ENCODE results near the gene MAN1A1.
A peak's percentile ranks its signal among the peaks of the same experiment; 100 is the strongest.

The MAN1A1 gene

DNA sequence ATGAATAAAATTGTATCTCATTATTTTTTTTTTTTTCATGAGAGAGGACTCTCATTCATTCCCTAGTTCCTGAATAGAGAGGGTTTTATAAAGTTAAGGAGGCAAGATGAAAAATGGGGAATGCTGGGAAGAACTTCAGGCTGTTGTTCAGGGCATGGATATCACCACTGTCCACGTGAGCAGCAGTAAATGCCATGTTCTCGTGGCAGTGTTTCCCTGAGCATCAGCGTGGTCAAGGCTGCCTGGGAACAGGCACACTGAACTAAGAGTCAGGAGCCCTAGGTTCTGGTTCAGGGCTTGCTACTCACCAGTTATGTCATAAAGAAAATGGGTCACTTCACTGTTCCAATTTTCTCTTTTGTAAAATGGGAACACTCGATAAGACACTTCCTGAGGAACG lies 93.2 kb downstream of the MAN1A1 start:
- Histone ChIP-seq H3K36me3 (ENCODE audit: control insufficient read depth, insufficient read depth, low read length) (no peaks in the 10 kb centered on the region), H3K27ac (ENCODE audit: low read depth, low read length, severe bottlenecking) (no peak overlapping the region), H3K4me3 (ENCODE audit: extremely low read depth, insufficient read depth, low read length, poor library complexity, severe bottlenecking) (no peak overlapping the region), H3K9me3 (ENCODE audit: control insufficient read depth, low read length) (no peaks in the 10 kb centered on the region), H3K4me1 (ENCODE audit: control insufficient read depth, insufficient read depth, low read length, poor library complexity, severe bottlenecking) (no peaks in the 10 kb centered on the region)
- 94 to 97% methylated on average over 3 to 5 of the region's 5 CpGs for WGBS, 2 experiments (ENCODE audit: insufficient coverage in 2 of 2)

GRCh38 chr6:119255492-119255891 lies 94.1 kb downstream of the MAN1A1 start:
- no peaks in the 10 kb centered on the region for H3K36me3 ChIP-seq (ENCODE audit: control insufficient read depth, insufficient read depth, low read length)
- H3K9me3 ChIP-seq (ENCODE audit: control insufficient read depth, low read length) = no peaks in the 10 kb centered on the region
- H3K4me3 ChIP-seq (ENCODE audit: extremely low read depth, insufficient read depth, low read length, poor library complexity, severe bottlenecking) = no peak overlapping the region
- WGBS, 2 experiments (ENCODE audit: insufficient coverage in 2 of 2) = 80% methylated on average over 1 of the region's 3 CpGs; no CpG with 5 or more reads in 1 of the 2 experiments
- H3K27ac ChIP-seq (ENCODE audit: low read depth, low read length, severe bottlenecking) = no peak overlapping the region
- H3K4me1 ChIP-seq (ENCODE audit: control insufficient read depth, insufficient read depth, low read length, poor library complexity, severe bottlenecking) = no peaks in the 10 kb centered on the region

GRCh38 chr6:119250036-119250435 lies 99.5 kb downstream of the MAN1A1 start:
- Histone ChIP-seq H3K4me1 (ENCODE audit: control insufficient read depth, insufficient read depth, low read length, poor library complexity, severe bottlenecking) (no peaks in the 10 kb centered on the region), H3K36me3 (ENCODE audit: control insufficient read depth, insufficient read depth, low read length) (peaks cover 17% of the 10 kb centered on the region), H3K9me3 (ENCODE audit: control insufficient read depth, low read length) (no peaks in the 10 kb centered on the region), H3K27ac (ENCODE audit: low read depth, low read length, severe bottlenecking) (no peak overlapping the region), H3K4me3 (ENCODE audit: extremely low read depth, insufficient read depth, low read length, poor library complexity, severe bottlenecking) (no peak overlapping the region)
- WGBS, 2 experiments (ENCODE audit: insufficient coverage in 2 of 2) = 87 to 92% methylated on average over 2 of the region's 2 CpGs

GRCh38 chr6:119249319-119249718 lies 100.2 kb downstream of the MAN1A1 start:
- Histone ChIP-seq H3K36me3 (ENCODE audit: control insufficient read depth, insufficient read depth, low read length) (peaks cover 17% of the 10 kb centered on the region), H3K4me1 (ENCODE audit: control insufficient read depth, insufficient read depth, low read length, poor library complexity, severe bottlenecking) (no peaks in the 10 kb centered on the region), H3K27ac (ENCODE audit: low read depth, low read length, severe bottlenecking) (no peak overlapping the region), H3K9me3 (ENCODE audit: control insufficient read depth, low read length) (no peaks in the 10 kb centered on the region), H3K4me3 (ENCODE audit: extremely low read depth, insufficient read depth, low read length, poor library complexity, severe bottlenecking) (no peak overlapping the region)
- 92 to 94% methylated on average over 2 to 4 of the region's 4 CpGs for WGBS, 2 experiments (ENCODE audit: insufficient coverage in 2 of 2)

- Histone ChIP-seq H3K9me3 (ENCODE audit: control insufficient read depth, low read length) (no peaks in the 10 kb centered on the region), H3K4me3 (ENCODE audit: extremely low read depth, insufficient read depth, low read length, poor library complexity, severe bottlenecking) (no peak overlapping the region), H3K4me1 (ENCODE audit: control insufficient read depth, insufficient read depth, low read length, poor library complexity, severe bottlenecking) (no peaks in the 10 kb centered on the region), H3K36me3 (ENCODE audit: control insufficient read depth, insufficient read depth, low read length) (peaks cover 17% of the 10 kb centered on the region), H3K27ac (ENCODE audit: low read depth, low read length, severe bottlenecking) (no peak overlapping the region)
- WGBS, 2 experiments (ENCODE audit: insufficient coverage in 2 of 2) = no CpG with 5 or more reads among the region's 3 CpGs
Measured at GRCh38 chr6:119247504-119247903, 102.1 kb downstream of the MAN1A1 start.

DNA sequence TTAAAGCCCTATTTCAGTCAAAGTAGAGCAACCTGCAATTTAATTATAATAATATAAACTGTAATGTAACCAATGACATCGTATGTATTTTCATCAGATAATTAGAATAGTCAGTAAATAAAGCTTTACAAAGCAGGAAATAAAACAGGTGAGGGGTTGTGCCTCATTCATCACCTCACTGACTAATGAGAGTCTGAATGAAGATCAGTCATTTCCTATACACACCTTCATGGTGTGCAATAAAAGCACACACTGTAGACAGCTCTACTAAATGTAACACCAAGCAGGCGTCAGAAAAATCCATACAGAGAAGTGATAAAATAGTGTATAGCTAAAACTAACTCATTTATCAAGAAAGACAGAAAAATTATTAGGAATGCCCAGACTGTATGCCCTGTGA lies 105.9 kb downstream of the MAN1A1 start:
- Histone ChIP-seq H3K36me3 (ENCODE audit: control insufficient read depth, insufficient read depth, low read length) (peaks cover 22% of the 10 kb centered on the region), H3K27ac (ENCODE audit: low read depth, low read length, severe bottlenecking) (no peak overlapping the region), H3K9me3 (ENCODE audit: control insufficient read depth, low read length) (no peaks in the 10 kb centered on the region), H3K4me1 (ENCODE audit: control insufficient read depth, insufficient read depth, low read length, poor library complexity, severe bottlenecking) (peaks cover 6% of the 10 kb centered on the region), H3K4me3 (ENCODE audit: extremely low read depth, insufficient read depth, low read length, poor library complexity, severe bottlenecking) (no peak overlapping the region)
- no CpG with 5 or more reads among the region's 2 CpGs for WGBS, 2 experiments (ENCODE audit: insufficient coverage in 2 of 2)

DNA sequence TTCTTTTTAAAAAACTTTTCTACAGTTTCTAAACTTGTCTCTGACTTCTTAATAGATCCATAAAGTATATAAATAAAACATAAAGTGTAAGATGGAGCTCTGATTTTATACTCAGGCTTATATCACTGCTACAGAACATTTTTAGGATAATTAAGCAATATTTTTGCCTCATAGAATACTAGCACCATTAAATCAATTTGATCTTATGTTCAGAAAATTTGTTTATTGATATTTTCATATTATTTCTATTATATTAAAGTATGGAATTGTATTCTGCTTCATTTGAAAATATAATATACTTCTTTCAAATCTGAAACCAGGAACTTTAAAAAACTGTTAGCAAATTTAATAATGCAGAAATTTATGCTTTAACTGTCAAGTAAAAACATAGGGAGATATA lies 106.5 kb downstream of the MAN1A1 start:
- H3K27ac ChIP-seq (ENCODE audit: low read depth, low read length, severe bottlenecking) = no peak overlapping the region
- H3K4me1 ChIP-seq (ENCODE audit: control insufficient read depth, insufficient read depth, low read length, poor library complexity, severe bottlenecking) = peaks cover 6% of the 10 kb centered on the region
- H3K36me3 ChIP-seq (ENCODE audit: control insufficient read depth, insufficient read depth, low read length) = peaks cover 22% of the 10 kb centered on the region
- no peaks in the 10 kb centered on the region for H3K9me3 ChIP-seq (ENCODE audit: control insufficient read depth, low read length)
- H3K4me3 ChIP-seq (ENCODE audit: extremely low read depth, insufficient read depth, low read length, poor library complexity, severe bottlenecking) = no peak overlapping the region

DNA sequence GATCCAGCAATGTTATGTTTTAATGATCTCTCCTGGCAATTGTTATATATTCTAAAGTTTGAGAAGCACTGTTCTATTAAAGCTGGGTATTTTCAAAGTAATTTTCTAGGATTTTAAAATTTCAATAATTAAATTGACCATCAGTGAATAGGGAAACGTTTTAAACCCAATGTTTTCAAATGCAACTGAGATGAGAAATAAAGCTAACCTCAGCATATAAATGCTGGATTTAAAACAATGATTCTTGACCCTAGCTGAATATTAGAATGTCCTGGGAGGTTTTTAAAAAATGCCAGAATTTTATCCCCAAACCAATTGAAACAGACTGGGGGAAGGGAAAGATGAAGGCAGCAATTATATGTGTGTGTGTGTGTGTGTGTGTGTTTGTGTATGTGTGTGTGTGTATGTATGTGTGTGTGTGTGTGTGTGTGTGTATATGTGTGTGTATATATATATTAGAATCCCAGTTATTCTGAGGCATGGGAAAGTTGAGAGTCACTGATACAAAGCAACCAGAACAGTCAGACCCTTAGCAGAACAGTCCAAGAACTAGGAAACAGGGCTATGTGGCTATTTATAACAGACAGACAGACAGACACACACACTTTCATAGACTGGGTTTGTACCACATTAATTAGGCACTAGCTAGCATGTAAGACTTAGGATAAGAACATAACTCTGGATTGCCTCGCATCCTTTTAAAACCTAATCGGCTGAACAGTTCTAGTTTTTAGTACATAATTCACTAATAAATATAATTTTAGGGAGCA lies 107.8 kb downstream of the MAN1A1 start:
- Histone ChIP-seq H3K9me3 (ENCODE audit: control insufficient read depth, low read length) (no peaks in the 10 kb centered on the region), H3K36me3 (ENCODE audit: control insufficient read depth, insufficient read depth, low read length) (peaks cover 13% of the 10 kb centered on the region), H3K4me1 (ENCODE audit: control insufficient read depth, insufficient read depth, low read length, poor library complexity, severe bottlenecking) (peaks cover 6% of the 10 kb centered on the region), H3K4me3 (ENCODE audit: extremely low read depth, insufficient read depth, low read length, poor library complexity, severe bottlenecking) (no peak overlapping the region), H3K27ac (ENCODE audit: low read depth, low read length, severe bottlenecking) (no peak overlapping the region)
- no CpG with 5 or more reads among the region's 3 CpGs for WGBS, 2 experiments (ENCODE audit: insufficient coverage in 2 of 2)

- 57 to 100% methylated on average over 1 of the region's 2 CpGs for WGBS, 2 experiments (ENCODE audit: insufficient coverage in 2 of 2)
- Histone ChIP-seq H3K36me3 (ENCODE audit: control insufficient read depth, insufficient read depth, low read length) (peaks cover 7% of the 10 kb centered on the region), H3K9me3 (ENCODE audit: control insufficient read depth, low read length) (peaks cover 3% of the 10 kb centered on the region), H3K4me3 (ENCODE audit: extremely low read depth, insufficient read depth, low read length, poor library complexity, severe bottlenecking) (no peak overlapping the region), H3K4me1 (ENCODE audit: control insufficient read depth, insufficient read depth, low read length, poor library complexity, severe bottlenecking) (peaks cover 6% of the 10 kb centered on the region), H3K27ac (ENCODE audit: low read depth, low read length, severe bottlenecking) (peak overlapping the region; percentile 57)
Measured at GRCh38 chr6:119241111-119241465, 108.5 kb downstream of the MAN1A1 start.

DNA sequence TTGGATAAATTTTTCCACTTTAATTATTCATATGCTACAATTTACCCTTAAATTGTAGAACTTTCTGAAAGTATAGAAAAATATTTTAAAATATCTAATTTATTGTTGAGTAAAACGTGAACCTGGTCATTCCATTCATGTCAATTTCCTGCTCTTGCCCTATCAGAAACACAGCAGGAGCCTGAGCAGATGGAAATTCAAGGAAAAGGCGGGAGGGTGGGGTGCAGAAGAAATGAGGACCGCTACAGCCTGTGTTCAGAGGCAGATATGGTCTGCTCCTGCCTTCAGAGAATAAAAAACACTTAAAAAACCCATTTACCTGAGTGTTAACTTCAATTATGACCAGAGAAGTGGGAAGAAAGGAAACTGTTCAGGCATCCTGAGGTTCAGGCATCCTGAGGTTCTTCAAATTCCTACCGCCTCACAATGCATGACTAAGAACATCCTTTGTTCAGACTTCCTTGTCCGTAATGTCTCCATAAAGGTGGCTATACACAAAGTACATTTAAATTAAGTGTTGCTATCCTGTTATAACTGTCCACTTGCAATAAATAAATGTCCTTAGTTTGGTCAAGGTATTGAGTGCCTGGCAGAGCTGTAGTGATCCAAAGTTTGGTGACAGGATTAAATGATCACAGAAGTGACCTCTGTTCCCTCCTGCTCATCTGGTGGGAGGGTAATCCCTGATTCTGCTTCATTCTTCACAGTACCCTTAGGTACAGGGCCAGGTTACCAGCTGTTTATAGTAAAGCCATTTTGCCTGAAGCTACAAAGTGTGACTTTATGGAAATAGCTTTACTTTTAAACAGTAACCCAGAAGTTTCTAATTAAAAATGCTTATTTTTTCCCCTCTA lies 109.1 kb downstream of the MAN1A1 start:
- WGBS, 2 experiments (ENCODE audit: insufficient coverage in 2 of 2) = 72% methylated on average over 3 of the region's 5 CpGs; no CpG with 5 or more reads in 1 of the 2 experiments
- H3K4me1 ChIP-seq (ENCODE audit: control insufficient read depth, insufficient read depth, low read length, poor library complexity, severe bottlenecking) = peaks cover 6% of the 10 kb centered on the region
- H3K4me3 ChIP-seq (ENCODE audit: extremely low read depth, insufficient read depth, low read length, poor library complexity, severe bottlenecking) = no peak overlapping the region
- H3K27ac ChIP-seq (ENCODE audit: low read depth, low read length, severe bottlenecking) = peak overlapping the region; percentile 57
- H3K36me3 ChIP-seq (ENCODE audit: control insufficient read depth, insufficient read depth, low read length) = peaks cover 9% of the 10 kb centered on the region
- peaks cover 5% of the 10 kb centered on the region for H3K9me3 ChIP-seq (ENCODE audit: control insufficient read depth, low read length)
